GM21447 (cell line): ENCODE data around the gene MED1.
"Not testable (repeated sequence)": the region's sequence is repeated elsewhere in the genome, so short reads cannot be mapped to it uniquely, and the experiment has no call there.

ENCODE experiments used
- ATAC-seq: cut with Tn5 transposase; IDR thresholded peaks from one replicate; pipeline ENCODE4 v1.9.1; 2021; ENCODE audit not compliant: unreplicated experiment

The MED1 gene

GRCh38 chr17:39450847-39451581, at the start of gene MED1:
TSS of gene MED1 (minus strand) at chr17:39451263. CDS start at chr17:39451062, 201 bp downstream.
- ATAC-seq: peak; percentile 84

- not testable (repeated sequence) for ATAC-seq
These were observed 45.9 kb upstream of the MED1 start for GRCh38 chr17:39496921-39497320.

- no peak for ATAC-seq
These were observed 36.9 kb upstream of the MED1 start for GRCh38 chr17:39487946-39488345.

GRCh38 chr17:39487490-39487889, 36.4 kb upstream of the MED1 start:
- ATAC-seq: not testable (repeated sequence)

- ATAC-seq: no peak
These were observed 35.2 kb upstream of the MED1 start for GRCh38 chr17:39486242-39486641.

GRCh38 chr17:39485555-39485954, 34.5 kb upstream of the MED1 start:
- no peak for ATAC-seq

- peak; percentile 86 for ATAC-seq
These were observed 33.1 kb upstream of the MED1 start for GRCh38 chr17:39484178-39484577.

GRCh38 chr17:39483506-39483905, 32.4 kb upstream of the MED1 start:
- ATAC-seq: no peak

GRCh38 chr17:39479631-39480030, 28.6 kb upstream of the MED1 start:
- not testable (repeated sequence) for ATAC-seq

GRCh38 chr17:39473310-39473709, 22.2 kb upstream of the MED1 start:
- ATAC-seq: no peak

GRCh38 chr17:39468610-39469009, 17.5 kb upstream of the MED1 start:
- not testable (repeated sequence) for ATAC-seq

GRCh38 chr17:39464639-39465181, 13.6 kb upstream of the MED1 start:
- not testable (repeated sequence) for ATAC-seq

- no peak for ATAC-seq
These were observed 11.7 kb upstream of the MED1 start for GRCh38 chr17:39462631-39463375.

- peak; percentile 24 for ATAC-seq
These were observed 11.0 kb upstream of the MED1 start for GRCh38 chr17:39461926-39462569.

- peak; percentile 71 for ATAC-seq
These were observed 10.3 kb upstream of the MED1 start, which contains the start of gene CDK12 for GRCh38 chr17:39461113-39461925. TSS of gene CDK12 (plus strand) at chr17:39461486. CDS start at chr17:39462072, 586 bp downstream.

GRCh38 chr17:39455919-39456318, 4.9 kb upstream of the MED1 start:
- no peak for ATAC-seq

- ATAC-seq: no peak
These were observed 1.0 kb downstream of the MED1 start for GRCh38 chr17:39450051-39450450.

GRCh38 chr17:39447561-39447960, 3.5 kb downstream of the MED1 start:
- no peak for ATAC-seq

- ATAC-seq: no peak
These were observed 7.7 kb downstream of the MED1 start for GRCh38 chr17:39443326-39443725.

GRCh38 chr17:39439868-39440267, 11.2 kb downstream of the MED1 start:
- not testable (repeated sequence) for ATAC-seq
